Measurements from ENCODE around the gene STK24.

Gene STK24

DNA sequence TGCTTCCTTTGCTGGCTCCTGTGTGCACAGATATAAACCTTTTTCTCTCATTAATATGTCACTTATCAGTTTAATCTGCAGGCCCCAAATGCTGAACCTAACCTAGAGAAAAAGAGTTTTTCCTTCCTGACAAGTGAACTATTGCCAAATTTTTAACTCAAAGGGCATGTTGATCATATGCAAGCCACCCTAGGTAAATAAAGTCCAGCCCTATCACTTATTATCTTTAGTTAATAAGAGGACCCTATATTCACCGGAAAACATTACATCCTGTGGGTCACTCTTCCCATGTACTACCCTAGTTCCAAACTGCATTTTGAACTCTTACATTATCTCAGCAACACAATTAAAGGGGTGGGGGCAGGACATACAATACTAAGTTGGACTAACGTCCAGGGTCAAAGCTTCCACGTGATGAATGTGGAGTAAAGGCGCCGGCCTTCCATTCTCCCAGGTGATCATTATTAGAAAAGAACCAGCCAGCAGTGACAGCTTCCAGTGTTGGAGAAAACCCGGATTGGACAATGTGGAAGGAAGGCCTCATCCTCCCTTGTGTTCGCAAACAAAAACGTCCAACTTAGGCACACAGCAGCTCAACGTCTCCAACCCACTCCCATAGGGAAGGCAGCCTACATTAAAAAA is 86.6 kb downstream of the STK24 start:
- Histone ChIP-seq H3K36me3 (ENCODE audit: insufficient read depth, low read length) (peaks cover 3% of the 10 kb centered on the region), H3K27me3 (ENCODE audit: insufficient read depth, low read length) (no peaks in the 10 kb centered on the region), H2AFZ (ENCODE audit: low read depth, low read length) (no peak overlapping the region), H3K4me1 (ENCODE audit: insufficient read depth, low read length) (peaks cover 9% of the 10 kb centered on the region), H3K9me3 (ENCODE audit: low read length) (no peaks in the 10 kb centered on the region), H3K4me3 (ENCODE audit: low read length) (no peak overlapping the region)

DNA sequence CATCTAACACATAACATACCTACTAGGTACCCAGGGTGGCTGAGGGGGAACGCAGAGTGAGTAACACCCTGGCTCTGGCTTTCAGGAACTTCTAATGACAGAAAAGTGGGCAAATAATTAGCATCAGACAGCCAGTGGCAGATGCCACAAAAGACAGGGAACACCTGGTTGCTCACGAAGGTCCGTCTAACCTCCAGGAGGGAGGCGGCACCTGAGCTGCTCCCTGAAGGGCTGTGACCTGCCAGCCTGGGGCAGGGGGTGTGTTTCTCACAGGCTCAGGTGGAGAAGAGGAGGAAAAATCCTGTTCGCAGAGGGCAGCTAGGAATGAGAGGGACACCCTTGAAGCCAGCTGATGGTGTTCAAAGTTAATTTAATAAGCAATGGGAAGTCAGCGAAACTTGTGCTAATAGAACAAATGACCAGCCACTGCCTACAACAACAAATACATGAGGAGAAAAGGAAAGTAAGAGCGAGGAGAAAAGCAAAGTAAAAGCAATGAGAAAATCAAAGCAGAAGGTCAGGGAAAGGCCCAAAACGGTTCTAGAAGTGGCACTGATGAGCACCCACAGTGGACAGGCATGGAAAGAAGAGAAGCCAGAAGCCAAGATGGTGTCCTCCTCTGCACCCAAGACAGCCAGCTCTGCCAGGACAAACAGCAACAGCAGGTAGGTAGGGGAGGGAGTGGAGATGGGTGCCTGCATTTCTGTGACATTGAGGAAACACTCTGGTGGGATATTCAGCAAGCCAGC is 87.3 kb downstream of the STK24 start:
- H3K4me1 ChIP-seq (ENCODE audit: insufficient read depth, low read length), result peaks cover 13% of the 10 kb centered on the region

DNA sequence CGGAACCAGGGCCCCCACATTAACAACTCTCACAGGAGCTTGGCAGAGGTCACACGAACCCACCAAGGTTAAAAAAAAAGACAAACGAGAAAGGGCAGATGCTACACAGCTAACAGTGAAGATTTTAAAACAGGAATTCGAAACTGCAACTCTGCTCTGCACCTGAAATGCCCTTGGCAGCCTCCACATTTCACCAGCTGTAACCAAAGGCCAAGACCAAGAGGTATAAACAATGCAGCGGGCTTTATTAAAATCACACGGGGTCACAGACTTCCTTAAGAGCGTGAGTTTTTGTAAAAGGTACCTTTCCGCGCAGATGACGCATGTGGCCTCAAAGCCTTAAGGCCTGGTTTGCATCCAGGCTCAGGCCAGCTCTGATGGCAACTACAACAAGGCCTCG is 88.2 kb downstream of the STK24 start:
- Histone ChIP-seq H3K27me3 (ENCODE audit: insufficient read depth, low read length) (no peaks in the 10 kb centered on the region), H3K36me3 (ENCODE audit: insufficient read depth, low read length) (peaks cover 3% of the 10 kb centered on the region), H2AFZ (ENCODE audit: low read depth, low read length) (no peak overlapping the region), H3K4me1 (ENCODE audit: insufficient read depth, low read length) (peaks cover 15% of the 10 kb centered on the region), H3K4me3 (ENCODE audit: low read length) (no peak overlapping the region), H3K9me3 (ENCODE audit: low read length) (no peaks in the 10 kb centered on the region)

More for the DNA sequence above, 87.3 kb downstream of the STK24 start:
- Histone ChIP-seq H3K9me3 (ENCODE audit: low read length) (no peaks in the 10 kb centered on the region), H2AFZ (ENCODE audit: low read depth, low read length) (no peak overlapping the region), H3K4me3 (ENCODE audit: low read length) (no peak overlapping the region), H3K36me3 (ENCODE audit: insufficient read depth, low read length) (peaks cover 3% of the 10 kb centered on the region), H3K27me3 (ENCODE audit: insufficient read depth, low read length) (no peaks in the 10 kb centered on the region)

DNA sequence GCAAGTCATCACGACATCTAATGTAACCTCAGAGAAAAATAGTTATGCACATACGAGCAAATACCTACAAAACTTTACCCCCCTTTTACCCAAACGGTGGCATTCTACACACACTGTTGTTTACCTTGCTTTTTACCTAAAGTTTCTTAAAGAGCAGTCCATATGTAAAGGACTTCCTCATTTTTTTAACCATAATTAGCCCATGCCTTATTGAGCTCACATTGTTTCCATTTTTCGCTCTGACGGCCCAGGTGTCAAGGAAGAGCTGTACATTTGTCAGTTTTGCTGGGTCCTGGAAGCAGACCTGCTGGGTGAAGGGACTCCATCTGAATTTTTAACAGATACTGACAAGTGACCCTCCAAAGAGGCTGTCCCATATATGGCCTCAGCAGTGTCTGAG is 89.4 kb downstream of the STK24 start:
- no peak overlapping the region for H3K4me3 ChIP-seq (ENCODE audit: low read length)
- H3K36me3 ChIP-seq (ENCODE audit: insufficient read depth, low read length), result peaks cover 3% of the 10 kb centered on the region
- no peaks in the 10 kb centered on the region for H3K27me3 ChIP-seq (ENCODE audit: insufficient read depth, low read length)
- no peaks in the 10 kb centered on the region for H3K9me3 ChIP-seq (ENCODE audit: low read length)
- H2AFZ ChIP-seq (ENCODE audit: low read depth, low read length), result no peak overlapping the region
- H3K4me1 ChIP-seq (ENCODE audit: insufficient read depth, low read length), result peaks cover 15% of the 10 kb centered on the region

DNA sequence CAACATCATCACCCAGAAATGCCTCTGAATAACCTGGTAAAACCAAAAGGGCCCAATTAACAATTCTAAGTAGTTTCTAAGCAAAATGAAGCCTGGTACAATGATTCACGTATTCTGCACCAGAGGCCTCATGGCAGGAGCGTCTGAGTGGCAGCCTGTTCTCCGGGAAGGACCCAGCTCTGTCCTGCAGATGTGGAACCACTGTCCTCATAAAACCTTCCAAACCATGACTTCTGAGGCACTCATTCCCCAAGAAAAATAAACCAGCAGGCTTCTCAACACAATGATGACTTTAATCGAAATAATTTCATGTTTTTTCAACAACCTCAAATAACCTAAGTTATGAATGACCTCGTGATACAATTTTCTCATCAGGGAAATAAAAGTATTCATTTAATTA is 89.9 kb downstream of the STK24 start:
- no peak overlapping the region for H3K4me3 ChIP-seq (ENCODE audit: low read length)
- no peak overlapping the region for H2AFZ ChIP-seq (ENCODE audit: low read depth, low read length)
- H3K9me3 ChIP-seq (ENCODE audit: low read length), result no peaks in the 10 kb centered on the region
- H3K36me3 ChIP-seq (ENCODE audit: insufficient read depth, low read length), result peaks cover 3% of the 10 kb centered on the region
- H3K4me1 ChIP-seq (ENCODE audit: insufficient read depth, low read length), result peaks cover 15% of the 10 kb centered on the region
- H3K27me3 ChIP-seq (ENCODE audit: insufficient read depth, low read length), result no peaks in the 10 kb centered on the region

DNA sequence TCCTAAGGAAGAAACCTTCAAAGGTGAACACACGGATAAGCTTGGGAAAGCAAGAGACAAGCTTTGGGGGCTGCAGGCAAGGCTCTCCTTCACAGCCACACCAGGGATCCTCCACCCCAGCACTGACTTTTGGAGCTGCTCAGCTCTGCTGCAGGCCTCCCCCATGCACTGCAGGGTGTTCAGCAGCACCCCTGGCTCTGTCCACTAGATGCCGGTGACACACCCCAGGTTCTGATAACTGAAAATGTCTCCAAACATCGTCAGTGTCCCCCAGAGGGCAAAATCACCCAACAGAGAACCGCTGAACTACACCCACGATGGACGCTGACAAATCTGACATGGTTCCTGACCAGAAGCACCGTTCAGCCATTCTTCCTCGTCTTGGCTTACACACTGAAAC is 90.5 kb downstream of the STK24 start:
- no peaks in the 10 kb centered on the region for H3K27me3 ChIP-seq (ENCODE audit: insufficient read depth, low read length)
- H3K36me3 ChIP-seq (ENCODE audit: insufficient read depth, low read length), result peaks cover 5% of the 10 kb centered on the region
- H2AFZ ChIP-seq (ENCODE audit: low read depth, low read length), result no peak overlapping the region
- peaks cover 15% of the 10 kb centered on the region for H3K4me1 ChIP-seq (ENCODE audit: insufficient read depth, low read length)
- no peaks in the 10 kb centered on the region for H3K9me3 ChIP-seq (ENCODE audit: low read length)
- no peak overlapping the region for H3K4me3 ChIP-seq (ENCODE audit: low read length)

DNA sequence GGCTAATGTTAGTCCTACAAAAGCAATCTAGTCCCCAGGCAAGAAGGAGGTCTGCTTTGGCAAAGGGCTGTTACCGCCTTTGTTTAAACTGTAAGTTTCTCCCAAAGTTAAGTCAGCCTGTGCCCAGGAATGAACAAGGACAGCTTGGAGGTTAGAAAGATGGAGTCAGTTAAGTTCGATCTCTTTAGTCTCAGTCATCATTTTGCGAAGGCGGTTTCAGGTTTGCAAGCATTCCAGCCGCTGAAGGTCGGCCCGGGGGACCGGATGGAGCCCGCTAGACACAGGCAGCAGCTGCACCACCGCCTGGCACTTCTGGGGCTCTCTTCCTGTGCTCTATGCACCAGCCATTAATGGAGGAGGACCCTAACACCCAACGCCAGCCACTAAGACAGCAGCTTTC is 91.3 kb downstream of the STK24 start:
- no peaks in the 10 kb centered on the region for H3K27me3 ChIP-seq (ENCODE audit: insufficient read depth, low read length)
- H2AFZ ChIP-seq (ENCODE audit: low read depth, low read length), result no peak overlapping the region
- no peaks in the 10 kb centered on the region for H3K9me3 ChIP-seq (ENCODE audit: low read length)
- no peak overlapping the region for H3K4me3 ChIP-seq (ENCODE audit: low read length)
- H3K4me1 ChIP-seq (ENCODE audit: insufficient read depth, low read length), result peaks cover 15% of the 10 kb centered on the region
- peaks cover 5% of the 10 kb centered on the region for H3K36me3 ChIP-seq (ENCODE audit: insufficient read depth, low read length)

DNA sequence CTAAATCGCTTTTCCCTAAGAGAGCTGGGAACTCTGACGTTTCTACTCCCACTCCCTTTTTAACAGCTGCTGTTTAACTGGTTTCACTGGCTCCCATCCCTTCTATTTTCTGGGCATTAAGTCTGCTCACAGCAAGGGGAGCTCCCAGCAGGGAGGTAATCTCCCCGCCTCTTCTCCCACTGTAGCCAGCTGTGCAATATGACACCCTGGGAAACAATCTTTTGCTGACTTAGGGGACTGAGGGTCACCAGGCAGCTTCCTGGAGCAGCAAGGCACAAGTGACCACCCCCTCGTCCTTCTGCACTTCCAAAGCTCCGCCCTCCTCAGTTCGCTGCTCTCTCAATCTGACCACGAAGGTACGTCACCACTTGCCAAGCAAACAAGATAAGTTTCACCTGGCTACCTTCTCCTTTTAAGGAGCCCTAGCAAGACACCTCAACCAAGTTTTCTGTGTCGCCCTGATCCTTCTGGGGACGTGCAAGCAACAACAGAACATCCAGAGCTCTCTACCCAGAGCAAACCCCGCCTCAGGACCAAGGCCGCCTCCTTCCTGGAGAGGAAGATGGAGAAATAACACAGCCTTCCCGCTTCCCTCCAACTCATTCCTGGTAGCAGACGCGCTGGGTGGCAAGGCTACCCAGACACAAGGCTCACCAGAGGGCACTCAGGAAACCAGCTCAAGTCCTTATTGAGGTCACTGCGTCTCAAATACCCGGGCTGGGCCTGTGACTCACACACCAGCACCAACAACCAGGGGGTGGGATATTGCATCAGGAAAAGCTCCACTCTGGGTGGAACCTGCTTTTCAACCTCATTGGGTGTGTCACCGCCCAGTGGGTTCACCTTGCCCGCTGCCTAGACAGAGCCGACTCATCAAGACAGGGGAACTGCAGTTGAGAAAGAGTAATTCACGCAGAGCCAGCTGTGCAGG is 92.4 kb downstream of the STK24 start:
- Histone ChIP-seq H3K4me1 (ENCODE audit: insufficient read depth, low read length) (peaks cover 19% of the 10 kb centered on the region), H3K9me3 (ENCODE audit: low read length) (no peaks in the 10 kb centered on the region), H3K27me3 (ENCODE audit: insufficient read depth, low read length) (no peaks in the 10 kb centered on the region), H2AFZ (ENCODE audit: low read depth, low read length) (no peak overlapping the region), H3K4me3 (ENCODE audit: low read length) (no peak overlapping the region), H3K36me3 (ENCODE audit: insufficient read depth, low read length) (peaks cover 3% of the 10 kb centered on the region)

DNA sequence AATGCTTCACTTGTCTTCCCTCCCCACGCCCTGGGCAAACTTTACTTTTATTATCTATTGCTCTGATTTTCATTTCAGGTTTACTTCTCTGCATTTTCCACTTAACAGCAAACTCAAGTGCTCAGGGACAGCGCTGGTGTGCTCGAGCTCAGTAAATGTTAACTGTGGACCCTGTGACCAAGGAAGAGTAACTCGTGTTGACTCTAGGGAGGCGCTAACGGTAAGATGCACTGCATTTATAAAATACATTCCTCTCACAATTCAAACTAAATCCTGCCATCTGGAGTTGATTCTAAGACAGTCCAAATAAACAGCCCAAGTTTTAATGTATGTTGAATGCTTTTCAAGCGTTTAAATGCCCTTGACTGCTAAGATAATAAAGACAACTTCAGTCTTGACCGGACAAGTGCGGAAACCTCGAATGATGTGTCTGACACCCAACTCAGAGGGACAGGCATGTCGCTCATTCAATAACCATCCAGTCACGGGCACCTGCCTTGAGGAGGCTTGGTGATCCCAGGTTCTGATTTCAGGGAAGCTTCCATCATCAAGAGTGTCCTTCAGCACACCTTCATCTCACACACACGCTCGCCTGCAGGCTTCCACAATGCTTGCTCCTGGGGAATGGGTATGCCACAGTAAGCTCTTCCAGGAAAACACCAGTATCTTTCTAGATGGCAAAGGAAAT is 93.2 kb downstream of the STK24 start:
- Histone ChIP-seq H3K27me3 (ENCODE audit: insufficient read depth, low read length) (no peaks in the 10 kb centered on the region), H3K4me1 (ENCODE audit: insufficient read depth, low read length) (peaks cover 25% of the 10 kb centered on the region), H3K4me3 (ENCODE audit: low read length) (no peak overlapping the region), H3K9me3 (ENCODE audit: low read length) (no peaks in the 10 kb centered on the region), H3K36me3 (ENCODE audit: insufficient read depth, low read length) (peaks cover 3% of the 10 kb centered on the region), H2AFZ (ENCODE audit: low read depth, low read length) (no peak overlapping the region)

DNA sequence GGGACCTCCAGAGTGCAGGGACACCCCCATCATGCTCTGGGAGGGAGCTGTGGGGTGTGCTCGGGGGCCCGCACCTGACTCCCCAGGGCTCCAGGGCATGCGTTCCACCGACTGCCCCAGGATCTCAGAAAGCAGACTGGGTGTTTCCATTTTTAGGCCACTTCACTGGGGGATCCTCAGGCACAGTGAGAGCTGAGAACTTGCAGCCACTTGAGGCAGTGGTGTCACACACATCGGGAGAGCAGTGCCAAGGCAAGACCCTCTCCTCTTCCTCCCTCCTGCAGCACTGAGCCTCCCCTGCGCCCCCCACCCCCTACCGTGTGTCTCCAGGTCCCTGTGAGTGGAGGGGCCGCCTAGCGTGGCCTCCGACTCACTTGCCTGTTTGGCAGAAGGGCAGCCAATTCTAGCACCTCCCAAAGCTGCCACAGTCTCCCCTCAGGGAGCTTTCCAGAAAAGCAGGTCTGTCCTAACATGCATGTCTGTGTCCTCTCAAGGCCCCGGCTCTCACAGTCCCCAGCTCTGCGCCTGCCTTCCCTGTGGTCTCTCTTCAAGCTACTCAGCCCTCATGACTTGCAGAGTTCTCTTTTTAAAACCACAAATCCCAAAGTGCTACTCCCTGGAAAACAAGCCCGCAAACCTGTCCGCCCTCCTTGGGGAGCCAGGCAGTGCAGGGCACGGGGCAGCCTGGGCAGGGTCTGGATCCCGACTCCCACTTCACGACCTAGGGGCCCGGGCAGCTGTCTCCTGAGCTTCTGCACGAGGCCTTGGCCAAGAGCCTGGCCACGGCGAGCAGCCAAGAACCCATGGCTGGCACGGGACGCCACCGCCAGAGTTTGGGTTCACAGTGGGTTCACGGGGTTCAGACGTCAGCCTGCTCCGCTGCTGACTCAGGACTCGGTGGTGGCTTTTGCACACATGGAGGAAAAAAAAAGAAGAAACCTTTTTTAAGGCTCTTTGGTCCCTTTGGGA is 94.1 kb downstream of the STK24 start:
- Histone ChIP-seq H3K4me3 (ENCODE audit: low read length) (no peak overlapping the region), H3K9me3 (ENCODE audit: low read length) (no peaks in the 10 kb centered on the region), H3K4me1 (ENCODE audit: insufficient read depth, low read length) (peaks cover 18% of the 10 kb centered on the region), H3K36me3 (ENCODE audit: insufficient read depth, low read length) (peaks cover 3% of the 10 kb centered on the region), H2AFZ (ENCODE audit: low read depth, low read length) (no peak overlapping the region), H3K27me3 (ENCODE audit: insufficient read depth, low read length) (no peaks in the 10 kb centered on the region)

DNA sequence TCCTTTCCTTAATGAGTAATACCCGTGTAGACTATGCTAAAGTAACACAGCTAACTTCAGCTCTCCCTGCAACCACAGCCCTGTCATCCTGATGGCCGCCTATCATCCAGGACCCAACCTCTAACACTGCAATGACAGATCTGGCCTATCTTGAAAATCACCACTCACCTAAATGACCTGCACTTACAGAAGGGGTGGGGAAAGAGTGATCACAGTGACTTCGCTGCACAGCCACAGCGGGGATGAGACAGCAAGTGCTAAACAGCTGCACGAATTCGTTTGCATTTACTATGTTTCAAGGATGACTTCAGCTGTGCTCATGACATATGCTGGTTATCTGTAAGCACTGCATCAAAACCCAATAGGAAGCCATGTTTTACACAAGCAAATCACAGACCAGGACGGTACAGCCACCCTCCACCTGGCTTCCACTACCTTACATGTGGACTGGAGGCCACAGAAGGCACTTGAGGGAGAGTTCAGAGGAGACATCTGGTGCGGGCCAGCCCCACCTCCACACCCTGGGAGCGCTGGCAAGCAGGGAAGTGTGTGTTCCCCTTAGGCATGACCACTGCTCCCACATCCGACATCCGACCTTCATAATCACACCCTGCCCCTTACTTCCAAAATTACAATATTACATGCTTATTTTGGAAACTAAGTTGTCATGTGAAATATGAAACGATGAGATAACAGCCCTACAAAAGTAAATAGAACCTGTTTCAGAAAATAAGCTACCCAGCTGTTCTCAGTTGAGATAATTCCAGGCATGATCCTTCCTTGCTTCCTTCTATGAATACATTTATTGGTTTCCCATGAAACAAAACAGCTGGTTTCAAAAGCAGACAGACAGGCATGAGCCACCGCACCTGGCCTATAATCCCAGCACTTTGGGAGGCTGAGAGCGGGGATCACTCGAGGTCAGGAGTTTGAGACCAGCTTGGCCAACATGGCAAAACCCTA is 95.7 kb downstream of the STK24 start:
- Histone ChIP-seq H2AFZ (ENCODE audit: low read depth, low read length) (no peak overlapping the region), H3K4me3 (ENCODE audit: low read length) (no peak overlapping the region), H3K4me1 (ENCODE audit: insufficient read depth, low read length) (peaks cover 25% of the 10 kb centered on the region), H3K36me3 (ENCODE audit: insufficient read depth, low read length) (peaks cover 3% of the 10 kb centered on the region), H3K27me3 (ENCODE audit: insufficient read depth, low read length) (no peaks in the 10 kb centered on the region), H3K9me3 (ENCODE audit: low read length) (no peaks in the 10 kb centered on the region)
